Measurements from ENCODE around the gene RCL1.
A peak's percentile ranks its signal among the peaks of the same experiment; 100 is the strongest.

GRCh38 chr9:4796988-4797853 is 4.5 kb downstream of the RCL1 start:
- TF ChIP-seq CTCF (IDR thresholded peaks at IDR 0.05) (peak; percentile 77), ZBTB33 (IDR thresholded peaks at IDR 0.05; ENCODE audit: borderline replicate concordance, low read depth) (no peak), MXI1 (IDR thresholded peaks at IDR 0.05; ENCODE audit: low read depth, low read length) (no peak)
